Small intestine (tissue), 7 donors: Measurements from ENCODE around the gene TMEM165. TPM values are rescaled to one million over a fixed set of nuclear protein-coding genes. Genes with fewer than 3 reads are reported as not detected.

Experiments
- DNase-seq, 2 donors: peaks; one replicate each; pipeline versions ENCODE4 v3.0.0 to v3.0.0-alpha.2; 2013
- FAIRE-seq: peaks from 2 replicates; lab custom pipeline; 2012; peaks lifted over from hg19 to GRCh38; lab: Jason Lieb, UNC
- H3K27ac ChIP-seq, 3 donors: one replicate each; pipeline ENCODE4 v1.5.1; 2013; ENCODE audit warnings: low read length in 2 of 3, mild to moderate bottlenecking in 2 of 3, control low read depth in 1 of 3, inconsistent platforms in 1 of 3, low read depth in 1 of 3, moderate library complexity in 1 of 3
- H3K27me3 ChIP-seq, 3 donors: one replicate each; pipeline ENCODE4 v1.6.1; 2013; ENCODE audit warnings: low read length in 3 of 3, inconsistent platforms in 1 of 3; ENCODE audit not compliant: control insufficient read depth in 3 of 3, insufficient read depth in 3 of 3
- H3K36me3 ChIP-seq, 3 donors: one replicate each; pipeline ENCODE4 v1.6.1; 2013; ENCODE audit warnings: low read length in 3 of 3, inconsistent platforms in 1 of 3, low read depth in 1 of 3, mild to moderate bottlenecking in 1 of 3, moderate library complexity in 1 of 3; ENCODE audit not compliant: control insufficient read depth in 3 of 3, insufficient read depth in 2 of 3
- H3K4me1 ChIP-seq, 3 donors: one replicate each; pipeline ENCODE4 v1.6.1; 2013; ENCODE audit warnings: low read length in 2 of 3, inconsistent platforms in 1 of 3, low read depth in 1 of 3, mild to moderate bottlenecking in 1 of 3, moderate library complexity in 1 of 3; ENCODE audit not compliant: control insufficient read depth in 3 of 3, insufficient read depth in 2 of 3
- H3K4me3 ChIP-seq, 3 donors: one replicate each; pipeline ENCODE4 v1.5.1; 2013; ENCODE audit warnings: low read length in 3 of 3, control low read depth in 1 of 3, inconsistent platforms in 1 of 3, low read depth in 1 of 3, mild to moderate bottlenecking in 1 of 3, moderate library complexity in 1 of 3
- H3K9me3 ChIP-seq, 2 donors: one replicate each; pipeline ENCODE4 v1.6.1; 2013; ENCODE audit warnings: low read depth in 1 of 2, low read length in 1 of 2; ENCODE audit not compliant: control insufficient read depth in 2 of 2, insufficient read depth in 1 of 2
- WGBS, 3 donors: extraction: QIAGEN DNeasy Blood & Tissue Kit; methylation state at CpG; one replicate each; pipeline ENCODE4 v1.1.7; 2013; 5-methylcytosine and 5-hydroxymethylcytosine counted together
- polyA plus RNA-seq, 4 donors: library from polyadenylated mRNA; stranded (reverse) in 3 of 4; unstranded in 1 of 4; fragments of 200-250 nt in 3 of 4; fragments of 120-200 nt in 1 of 4; gene quantifications; one replicate each; pipeline versions ENCODE4 v1.2.1 to v1.2.3, GENCODE V29; 2013
- donor health status: healthy with polysubstance abuse.
- donor health status: control.
- donor health status: control.
- donor health status: Bipolar disorder and iron deficiency.
- donor health status: healthy.

The TMEM165 gene
- polyA plus RNA-seq, 4 donors = 26.7 to 52.4 (median 36.6) TPM

- FAIRE-seq (no peak), DNase-seq (no peak)
- H3K4me1 ChIP-seq = no peaks in the 10 kb centered on the region
- H3K27ac ChIP-seq = no peak overlapping the region
- no peaks in the 10 kb centered on the region for H3K27me3 ChIP-seq
- 95% methylated on average over 7 of the region's 7 CpGs for WGBS, 3 donors
- H3K36me3 ChIP-seq = peaks cover 0 to 3% (median 0%) of the 10 kb centered on the region in 3 donors
- H3K4me3 ChIP-seq = no peak overlapping the region
- no peaks in the 10 kb centered on the region for H3K9me3 ChIP-seq
These were observed 23.5 kb upstream of the TMEM165 start for GRCh38 chr4:55372259-55372658.

- peaks cover 0 to 3% (median 0%) of the 10 kb centered on the region in 3 donors for H3K36me3 ChIP-seq
- H3K9me3 ChIP-seq = peaks cover 0 to 3% of the 10 kb centered on the region in 2 donors
- DNase-seq (no peak), FAIRE-seq (no peak)
- no peak overlapping the region for H3K4me3 ChIP-seq
- H3K27ac ChIP-seq = no peak overlapping the region
- H3K27me3 ChIP-seq = no peaks in the 10 kb centered on the region
- 88 to 96% (median 90%) methylated on average over 1 of the region's 1 CpG for WGBS, 3 donors
- H3K4me1 ChIP-seq = no peaks in the 10 kb centered on the region
These were observed 22.3 kb upstream of the TMEM165 start for GRCh38 chr4:55373461-55373860.

GRCh38 chr4:55376698-55377097, 19.1 kb upstream of the TMEM165 start:
- no peaks in the 10 kb centered on the region for H3K27me3 ChIP-seq
- no peak overlapping the region for H3K4me3 ChIP-seq
- no peaks in the 10 kb centered on the region for H3K36me3 ChIP-seq
- peaks cover 0 to 3% of the 10 kb centered on the region in 2 donors for H3K9me3 ChIP-seq
- WGBS, 3 donors = 92 to 95% (median 93%) methylated on average over 2 of the region's 2 CpGs
- FAIRE-seq (no peak), DNase-seq (no peak)
- H3K4me1 ChIP-seq = peaks cover 0 to 7% (median 3%) of the 10 kb centered on the region in 3 donors
- H3K27ac ChIP-seq = no peak overlapping the region

GRCh38 chr4:55378617-55379467, 16.9 kb upstream of the TMEM165 start:
- peaks cover 0 to 3% of the 10 kb centered on the region in 2 donors for H3K9me3 ChIP-seq
- 12 to 59% (median 34%) methylated on average over 13 of the region's 13 CpGs for WGBS, 3 donors
- peaks cover 0 to 8% (median 3%) of the 10 kb centered on the region in 3 donors for H3K4me1 ChIP-seq
- H3K27ac ChIP-seq = peak overlapping the region in 1 of 3 donors; percentile 48
- H3K27me3 ChIP-seq = no peaks in the 10 kb centered on the region
- FAIRE-seq (no peak), DNase-seq (peak in 1 of 2 donors; percentile 88)
- H3K36me3 ChIP-seq = no peaks in the 10 kb centered on the region
- peak overlapping the region in 1 of 3 donors; percentile 33 for H3K4me3 ChIP-seq

GRCh38 chr4:55380576-55380975, 15.2 kb upstream of the TMEM165 start:
- Histone ChIP-seq H3K4me3 (no peak overlapping the region), H3K27me3 (no peaks in the 10 kb centered on the region), H3K36me3 (no peaks in the 10 kb centered on the region), H3K27ac (peak overlapping the region in 1 of 3 donors; percentile 5), H3K9me3 (peaks cover 0 to 3% of the 10 kb centered on the region in 2 donors), H3K4me1 (peaks cover 0 to 14% (median 3%) of the 10 kb centered on the region in 3 donors)
- peak; percentile 39 to 60 for DNase-seq
- 20 to 60% (median 21%) methylated on average over 2 of the region's 2 CpGs for WGBS, 3 donors
- FAIRE-seq = no peak

- FAIRE-seq = no peak
- WGBS, 3 donors = 89 to 94% (median 91%) methylated on average over 7 of the region's 7 CpGs
These were observed 14.3 kb upstream of the TMEM165 start for GRCh38 chr4:55381502-55381901.

GRCh38 chr4:55382488-55383003, 13.2 kb upstream of the TMEM165 start:
- WGBS, 3 donors = 75 to 83% (median 80%) methylated on average over 3 of the region's 3 CpGs
- Histone ChIP-seq H3K4me3 (no peak overlapping the region), H3K27ac (no peak overlapping the region), H3K9me3 (peaks cover 0 to 3% of the 10 kb centered on the region in 2 donors), H3K4me1 (peaks cover 0 to 18% (median 3%) of the 10 kb centered on the region in 3 donors), H3K27me3 (no peaks in the 10 kb centered on the region), H3K36me3 (no peaks in the 10 kb centered on the region)
- peak; percentile 53 for FAIRE-seq
- no peak for DNase-seq

More at GRCh38 chr4:55381502-55381901, 14.3 kb upstream of the TMEM165 start:
- Histone ChIP-seq H3K4me3 (no peak overlapping the region), H3K4me1 (peaks cover 0 to 18% (median 3%) of the 10 kb centered on the region in 3 donors), H3K36me3 (no peaks in the 10 kb centered on the region), H3K27me3 (no peaks in the 10 kb centered on the region), H3K9me3 (peaks cover 0 to 3% of the 10 kb centered on the region in 2 donors), H3K27ac (no peak overlapping the region)
- DNase-seq = peak in 1 of 2 donors; percentile 35

GRCh38 chr4:55385201-55385649, 10.5 kb upstream of the TMEM165 start:
- DNase-seq (no peak), FAIRE-seq (no peak)
- no peaks in the 10 kb centered on the region for H3K27me3 ChIP-seq
- H3K9me3 ChIP-seq = no peaks in the 10 kb centered on the region
- no peak overlapping the region for H3K4me3 ChIP-seq
- H3K36me3 ChIP-seq = no peaks in the 10 kb centered on the region
- peaks cover 0 to 18% (median 0%) of the 10 kb centered on the region in 3 donors for H3K4me1 ChIP-seq
- no peak overlapping the region for H3K27ac ChIP-seq
- WGBS, 3 donors = 71 to 83% (median 76%) methylated on average over 3 of the region's 3 CpGs
